Lung (tissue), 12 donors: Measurements from ENCODE around the gene KCTD10. TPM values are rescaled to one million over a fixed set of nuclear protein-coding genes. Genes with fewer than 3 reads are reported as not detected.

Experiments
- ATAC-seq: fragments of 200-7000 bp; cut with Tn5 transposase; one replicate; pipeline ENCODE4 v1.9.1; 2020; ENCODE audit warnings: moderate number of reproducible peaks; ENCODE audit not compliant: insufficient read depth, low FRiP score
- DNase-seq, 3 donors: peaks; one replicate each; pipeline ENCODE4 v3.0.0-alpha.2; 2013 to 2017
- H3K27ac ChIP-seq, 2 donors: one replicate each; pipeline ENCODE4 v1.5.1; 2013; ENCODE audit warnings: mild to moderate bottlenecking in 2 of 2, moderate library complexity in 2 of 2, control low read depth in 1 of 2, inconsistent platforms in 1 of 2, low read depth in 1 of 2, low read length in 1 of 2
- H3K27me3 ChIP-seq, 3 donors: one replicate each; pipeline ENCODE4 v1.5.1; 2013; ENCODE audit warnings: low read length in 2 of 3; ENCODE audit not compliant: control insufficient read depth in 3 of 3, insufficient read depth in 3 of 3
- H3K36me3 ChIP-seq, 4 donors: one replicate each; pipeline ENCODE4 v1.5.1; 2013; ENCODE audit warnings: low read length in 4 of 4, mild to moderate bottlenecking in 1 of 4, moderate library complexity in 1 of 4; ENCODE audit not compliant: control insufficient read depth in 4 of 4, insufficient read depth in 4 of 4
- H3K4me1 ChIP-seq, 5 donors: one replicate each; pipeline ENCODE4 v1.5.1; 2013; ENCODE audit warnings: low read length in 5 of 5, mild to moderate bottlenecking in 2 of 5, moderate library complexity in 1 of 5; ENCODE audit not compliant: control insufficient read depth in 5 of 5, insufficient read depth in 5 of 5
- H3K4me3 ChIP-seq: one replicate; pipeline ENCODE4 v1.5.1; 2013; ENCODE audit warnings: mild to moderate bottlenecking, control low read depth, moderate library complexity
- H3K9ac ChIP-seq, 2 donors: one replicate each; pipeline ENCODE4 v1.5.1; 2013; ENCODE audit warnings: low read length in 2 of 2, control low read depth in 1 of 2; ENCODE audit not compliant: insufficient read depth in 1 of 2
- H3K9me3 ChIP-seq, 4 donors: one replicate each; pipeline ENCODE4 v1.5.1; 2013; ENCODE audit warnings: low read length in 3 of 4, mild to moderate bottlenecking in 1 of 4, moderate library complexity in 1 of 4; ENCODE audit not compliant: control insufficient read depth in 4 of 4, insufficient read depth in 3 of 4
- CTCF ChIP-seq: IDR thresholded peaks from 2 replicates; pipeline ENCODE4 v1.5.1; 2012; ENCODE audit warnings: mild to moderate bottlenecking; ENCODE audit errors: control extremely low read depth, extremely low read depth
- WGBS, 2 donors: extraction: QIAGEN DNeasy Blood & Tissue Kit; methylation state at CpG; one replicate each; pipeline ENCODE4 v1.1.7; 2013; 5-methylcytosine and 5-hydroxymethylcytosine counted together
- polyA plus RNA-seq, 2 donors: library from polyadenylated mRNA; stranded (reverse); fragments of 200-250 nt; gene quantifications; one replicate each; pipeline ENCODE4 v1.2.1, GENCODE V29; 2013
- total RNA-seq, 2 donors: library from RNA; depleted of rRNA in 1 of 2; stranded (reverse); fragments of >200 nt in 1 of 2; gene quantifications; one replicate each; pipeline ENCODE4 v1.2.1, GENCODE V29; 2014 to 2021
- donor health status: control.
- donor health status: control.
- donor health status: Bipolar disorder and iron deficiency.
- donor health status: healthy.
- donor health status: DM: yes; HTN: yes; CAD: no.

KCTD10 gene
- total and polyA plus RNA-seq, 4 donors, result 21.7 to 72.6 (median 53.7) TPM

DNA sequence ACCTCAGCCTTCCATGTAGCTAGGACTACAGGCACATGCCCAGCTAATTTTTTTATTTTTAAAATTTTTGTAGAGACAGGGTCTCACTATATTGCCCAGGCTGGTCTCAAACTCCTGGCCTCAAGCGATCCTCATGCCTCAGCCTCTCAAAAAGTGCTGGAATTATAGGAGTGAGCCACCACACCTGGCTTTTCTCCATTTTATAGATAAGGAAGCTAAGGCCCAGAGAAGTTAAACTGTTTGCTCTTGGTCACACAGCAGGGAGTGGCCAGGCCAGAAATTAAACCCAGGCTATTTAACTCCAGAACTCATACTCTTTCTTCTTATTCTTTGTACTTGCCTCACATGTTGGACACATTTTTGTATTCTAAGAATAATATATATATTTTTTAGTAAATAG is 16.8 kb upstream of the KCTD10 start:
- H3K9me3 ChIP-seq, result no peaks in the 10 kb centered on the region
- no peaks in the 10 kb centered on the region for H3K27me3 ChIP-seq
- no peaks in the 10 kb centered on the region for H3K4me1 ChIP-seq
- no peak overlapping the region for H3K4me3 ChIP-seq
- no peak overlapping the region for H3K27ac ChIP-seq
- no peak overlapping the region for H3K9ac ChIP-seq
- 97 to 100% methylated on average over 1 of the region's 1 CpG for WGBS, 2 donors
- TF ChIP-seq CTCF, result no peak
- peaks cover 24 to 43% (median 41%) of the 10 kb centered on the region in 4 donors for H3K36me3 ChIP-seq
- DNase-seq (no peak), ATAC-seq (no peak)

DNA sequence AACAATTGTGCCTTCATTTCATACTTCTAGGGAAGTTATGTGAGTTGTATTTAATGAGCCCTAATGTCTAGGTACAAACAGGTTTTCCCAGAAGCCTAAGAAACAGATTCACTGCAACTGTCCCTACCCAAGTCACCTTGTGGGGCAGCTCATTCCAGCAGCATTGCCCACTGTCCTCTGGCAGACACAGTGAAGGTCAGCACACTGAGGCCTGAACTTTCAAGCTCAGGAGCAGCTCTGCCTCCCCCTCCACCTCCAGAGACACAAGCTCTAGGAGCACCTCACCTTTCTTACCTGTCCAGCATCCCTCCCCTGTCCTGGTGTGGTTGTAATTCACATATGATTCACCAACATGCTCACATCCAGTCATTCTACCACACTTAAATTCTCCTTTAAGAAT is 16.0 kb upstream of the KCTD10 start:
- H3K9ac ChIP-seq, result no peak overlapping the region
- DNase-seq, result no peak
- TF ChIP-seq CTCF, result no peak
- H3K27me3 ChIP-seq, result no peaks in the 10 kb centered on the region
- H3K27ac ChIP-seq, result no peak overlapping the region
- no peak for ATAC-seq
- H3K4me3 ChIP-seq, result no peak overlapping the region
- no peaks in the 10 kb centered on the region for H3K9me3 ChIP-seq
- H3K36me3 ChIP-seq, result peaks cover 27 to 44% (median 42%) of the 10 kb centered on the region in 4 donors
- H3K4me1 ChIP-seq, result no peaks in the 10 kb centered on the region

DNA sequence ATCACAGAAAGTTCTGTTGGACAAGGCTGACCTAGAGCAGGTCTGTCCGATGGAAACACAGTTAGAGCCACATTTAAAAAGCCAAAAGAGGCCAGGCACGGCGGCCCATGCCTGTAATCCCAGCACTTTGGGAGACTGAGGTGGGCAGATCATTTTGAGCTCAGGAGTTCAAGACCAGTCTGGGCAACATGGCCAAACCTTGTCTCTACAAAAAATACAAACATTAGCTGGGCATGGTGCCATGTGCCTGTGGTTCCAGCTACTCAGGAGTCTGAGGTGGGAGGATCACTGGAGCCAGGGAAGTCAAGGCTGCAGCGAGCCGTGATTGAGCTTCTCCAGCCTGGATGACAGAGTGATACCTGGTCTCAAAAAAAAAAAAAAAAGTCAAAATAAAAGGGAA is 15.3 kb upstream of the KCTD10 start:
- no peak overlapping the region for H3K9ac ChIP-seq
- TF ChIP-seq CTCF, result no peak
- H3K4me3 ChIP-seq, result no peak overlapping the region
- H3K9me3 ChIP-seq, result no peaks in the 10 kb centered on the region
- no peaks in the 10 kb centered on the region for H3K4me1 ChIP-seq
- H3K27me3 ChIP-seq, result no peaks in the 10 kb centered on the region
- H3K27ac ChIP-seq, result no peak overlapping the region
- DNase-seq (no peak), ATAC-seq (no peak)
- peaks cover 34 to 47% (median 43%) of the 10 kb centered on the region in 4 donors for H3K36me3 ChIP-seq
- WGBS, 2 donors, result 80 to 94% methylated on average over 5 of the region's 5 CpGs

DNA sequence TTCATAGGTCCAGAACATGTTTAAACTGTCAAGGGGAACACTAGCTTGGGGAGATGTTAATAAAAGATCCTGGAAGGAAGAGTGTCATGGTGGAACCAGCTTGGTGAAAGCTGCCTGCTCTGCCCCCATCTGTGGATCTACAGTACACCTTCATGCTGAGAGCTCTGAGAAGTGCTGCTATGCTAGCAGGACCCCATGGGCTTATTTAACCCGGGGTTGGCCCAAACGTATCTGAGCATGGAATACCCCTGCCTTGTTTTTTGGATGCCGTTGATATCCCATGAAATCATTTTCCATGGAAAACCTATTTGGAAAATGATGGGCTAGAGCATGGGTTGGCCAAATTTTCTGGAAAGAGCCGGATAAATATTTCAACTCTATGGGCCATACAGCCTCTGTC is 14.6 kb upstream of the KCTD10 start:
- ATAC-seq (no peak), DNase-seq (no peak)

More for the DNA sequence above, 14.6 kb upstream of the KCTD10 start:
- no peak overlapping the region for H3K4me3 ChIP-seq
- 92 to 96% methylated on average over 4 of the region's 4 CpGs for WGBS, 2 donors
- TF ChIP-seq CTCF, result no peak
- no peaks in the 10 kb centered on the region for H3K9me3 ChIP-seq
- H3K27me3 ChIP-seq, result no peaks in the 10 kb centered on the region
- H3K36me3 ChIP-seq, result peaks cover 41 to 53% (median 50%) of the 10 kb centered on the region in 4 donors
- H3K27ac ChIP-seq, result no peak overlapping the region
- H3K9ac ChIP-seq, result no peak overlapping the region
- no peaks in the 10 kb centered on the region for H3K4me1 ChIP-seq
